DMS79 (cell line): ENCODE results near the gene EPB42.
A peak's percentile ranks its signal among the peaks of the same experiment; 100 is the strongest.
"Not testable (repeated sequence)": the region's sequence is repeated elsewhere in the genome, so short reads cannot be mapped to it uniquely, and the experiment has no call there.

Source experiments
- DNase-seq: peaks from one replicate; lab custom pipeline; 2025; lab: John Stamatoyannopoulos, UW

The EPB42 gene

GRCh38 chr15:43241100-43241499, 20.3 kb upstream of the EPB42 start:
- no peak for DNase-seq

GRCh38 chr15:43239732-43240491, 19.1 kb upstream of the EPB42 start:
- no peak for DNase-seq

- no peak for DNase-seq
Measured at GRCh38 chr15:43238671-43239131, 17.9 kb upstream of the EPB42 start.

- DNase-seq = no peak
Measured at GRCh38 chr15:43237842-43238470, 17.1 kb upstream of the EPB42 start.

- DNase-seq = no peak
Measured at GRCh38 chr15:43235536-43235935, 14.7 kb upstream of the EPB42 start.

- DNase-seq = no peak
Measured at GRCh38 chr15:43232289-43232874, 11.6 kb upstream of the EPB42 start.

GRCh38 chr15:43230640-43231115, 9.9 kb upstream of the EPB42 start:
- DNase-seq = no peak

- DNase-seq = no peak
Measured at GRCh38 chr15:43229977-43230376, 9.2 kb upstream of the EPB42 start.

- no peak for DNase-seq
Measured at GRCh38 chr15:43226436-43227305, 5.9 kb upstream of the EPB42 start.

GRCh38 chr15:43225950-43226255, 5.1 kb upstream of the EPB42 start:
- DNase-seq = not testable (repeated sequence)

- DNase-seq = peak; percentile 4
Measured at GRCh38 chr15:43225201-43225949, 4.6 kb upstream of the EPB42 start.

- DNase-seq = no peak
Measured at GRCh38 chr15:43221422-43221821, 604 bp upstream of the EPB42 start.

- DNase-seq = no peak
Measured at GRCh38 chr15:43219929-43220928, 589 bp downstream of the EPB42 start.

- DNase-seq = no peak
Measured at GRCh38 chr15:43218908-43219706, 1.7 kb downstream of the EPB42 start.

GRCh38 chr15:43215961-43216360, 4.9 kb downstream of the EPB42 start:
- no peak for DNase-seq

- DNase-seq = no peak
Measured at GRCh38 chr15:43214592-43215295, 6.1 kb downstream of the EPB42 start.

- DNase-seq = no peak
Measured at GRCh38 chr15:43214169-43214568, 6.6 kb downstream of the EPB42 start.

GRCh38 chr15:43213466-43213865, 7.4 kb downstream of the EPB42 start:
- DNase-seq = no peak

- no peak for DNase-seq
Measured at GRCh38 chr15:43212951-43213350, 7.9 kb downstream of the EPB42 start.
